Stimulated activated CD4-positive, alpha-beta T cell treated with anti-CD3 and anti-CD28 coated beads, Interleukin-15, amount 100 ng/mL, for 1 hour (primary cell): ENCODE results near the gene KRT3.

ENCODE experiments used
- DNase-seq, 2 donors: peaks; one replicate each; pipeline ENCODE4 v3.0.0-alpha.2; 2020; ENCODE audit warnings: low read depth in 1 of 2, low spot score in 1 of 2

The KRT3 gene

GRCh38 chr12:52814710-52815155 is 18.8 kb upstream of the KRT3 start:
- no peak for DNase-seq

GRCh38 chr12:52813885-52814709 is 18.2 kb upstream of the KRT3 start, which contains the start of gene KRT4:
KRT4 (minus strand) TSS chr12:52814116; CDS start chr12:52814058, 58 bp downstream.
- DNase-seq: no peak

GRCh38 chr12:52813203-52813819 is 17.4 kb upstream of the KRT3 start:
- DNase-seq: no peak

GRCh38 chr12:52812749-52813148 is 16.8 kb upstream of the KRT3 start:
- no peak for DNase-seq

GRCh38 chr12:52812073-52812400 is 16.1 kb upstream of the KRT3 start:
- DNase-seq: no peak

GRCh38 chr12:52811191-52812072 is 15.5 kb upstream of the KRT3 start:
- no peak for DNase-seq

GRCh38 chr12:52810554-52810953 is 14.6 kb upstream of the KRT3 start:
- no peak for DNase-seq

- no peak for DNase-seq
Observed at GRCh38 chr12:52809166-52809565, 13.2 kb upstream of the KRT3 start.

GRCh38 chr12:52808573-52809160 is 12.8 kb upstream of the KRT3 start:
- no peak for DNase-seq

- DNase-seq: no peak
Observed at GRCh38 chr12:52807544-52808470, 11.9 kb upstream of the KRT3 start.

GRCh38 chr12:52806821-52807543 is 11.1 kb upstream of the KRT3 start:
- no peak for DNase-seq

- DNase-seq: no peak
Observed at GRCh38 chr12:52806169-52806811, 10.4 kb upstream of the KRT3 start.

GRCh38 chr12:52805739-52806138 is 9.8 kb upstream of the KRT3 start:
- no peak for DNase-seq

GRCh38 chr12:52805000-52805399 is 9.1 kb upstream of the KRT3 start:
- no peak for DNase-seq

- DNase-seq: no peak
Observed at GRCh38 chr12:52802442-52802841, 6.5 kb upstream of the KRT3 start.

- DNase-seq: no peak
Observed at GRCh38 chr12:52801773-52802172, 5.9 kb upstream of the KRT3 start.

GRCh38 chr12:52800259-52800917 is 4.5 kb upstream of the KRT3 start:
- DNase-seq: no peak

GRCh38 chr12:52799505-52800211 is 3.7 kb upstream of the KRT3 start:
- no peak for DNase-seq
